Trophoblast cell (in vitro differentiated cells and primary cell): ENCODE measurements around the gene HSD17B4.

Source experiments
- DNase-seq, 2 donors: peaks; one replicate each; pipeline ENCODE4 v3.0.0-alpha.2; 2016
- H2AFZ ChIP-seq: 2 replicates; pipeline ENCODE4 v1.6.1; 2013; ENCODE audit warnings: low read length, moderate library complexity, mild to moderate bottlenecking; ENCODE audit not compliant: insufficient read depth, poor library complexity
- H2AK5ac ChIP-seq: 2 replicates; pipeline ENCODE4 v1.6.1; 2013; ENCODE audit warnings: mild to moderate bottlenecking, low read length
- H2BK120ac ChIP-seq: 2 replicates; pipeline ENCODE4 v1.6.1; 2013; ENCODE audit warnings: low read length, mild to moderate bottlenecking, moderate library complexity; ENCODE audit not compliant: insufficient read depth, poor library complexity
- H2BK12ac ChIP-seq: 2 replicates; pipeline ENCODE4 v1.6.1; 2013; ENCODE audit warnings: mild to moderate bottlenecking, low read length, moderate library complexity
- H2BK5ac ChIP-seq: 2 replicates; pipeline ENCODE4 v1.6.1; 2013; ENCODE audit warnings: low read length, low read depth, moderate library complexity, mild to moderate bottlenecking; ENCODE audit not compliant: poor library complexity
- H3K14ac ChIP-seq: 2 replicates; pipeline ENCODE4 v1.6.1; 2013; ENCODE audit warnings: mild to moderate bottlenecking, low read length
- H3K18ac ChIP-seq: 2 replicates; pipeline ENCODE4 v1.6.1; 2013; ENCODE audit warnings: mild to moderate bottlenecking, low read length
- H3K23ac ChIP-seq: 2 replicates; pipeline ENCODE4 v1.6.1; 2013; ENCODE audit warnings: low read length
- H3K27ac ChIP-seq: 2 replicates; pipeline ENCODE4 v1.5.1; 2013; ENCODE audit warnings: low read depth, mild to moderate bottlenecking, inconsistent platforms, low read length, moderate library complexity
- H3K27me3 ChIP-seq: 2 replicates; pipeline ENCODE4 v1.6.1; 2013; ENCODE audit warnings: inconsistent platforms, mild to moderate bottlenecking, low read length, moderate library complexity; ENCODE audit not compliant: insufficient read depth
- H3K36me3 ChIP-seq, 2 experiments: 1 replicate in 1 of 2; 2 replicates in 1 of 2; pipeline ENCODE4 v1.6.1; 2013; ENCODE audit warnings: low read length in 2 of 2, mild to moderate bottlenecking in 2 of 2, moderate library complexity in 1 of 2; ENCODE audit not compliant: insufficient read depth in 2 of 2, control insufficient read depth in 1 of 2
- H3K4ac ChIP-seq: 2 replicates; pipeline ENCODE4 v1.6.1; 2013; ENCODE audit warnings: low read depth, mild to moderate bottlenecking, low read length, moderate library complexity
- H3K4me1 ChIP-seq, 2 experiments: 1 replicate in 1 of 2; 2 replicates in 1 of 2; pipeline ENCODE4 v1.6.1; 2013; ENCODE audit warnings: low read length in 2 of 2, mild to moderate bottlenecking in 2 of 2, moderate library complexity in 1 of 2; ENCODE audit not compliant: insufficient read depth in 2 of 2, control insufficient read depth in 1 of 2
- H3K4me2 ChIP-seq: 2 replicates; pipeline ENCODE4 v1.6.1; 2013; ENCODE audit warnings: inconsistent platforms, mild to moderate bottlenecking, low read length, moderate library complexity
- H3K4me3 ChIP-seq: 2 replicates; pipeline ENCODE4 v1.5.1; 2013; ENCODE audit warnings: mild to moderate bottlenecking, low read depth, low read length, inconsistent platforms
- H3K79me1 ChIP-seq: one replicate; pipeline ENCODE4 v1.6.1; 2013; ENCODE audit warnings: low read length
- H3K79me2 ChIP-seq: 2 replicates; pipeline ENCODE4 v1.6.1; 2013; ENCODE audit warnings: low read length, mild to moderate bottlenecking; ENCODE audit not compliant: control insufficient read depth, insufficient read depth, poor library complexity
- H3K9ac ChIP-seq: 2 replicates; pipeline ENCODE4 v1.6.1; 2013; ENCODE audit warnings: mild to moderate bottlenecking, low read length
- H3K9me3 ChIP-seq: 2 replicates; pipeline ENCODE4 v1.6.1; 2013; ENCODE audit warnings: low read depth, mild to moderate bottlenecking, control low read depth, inconsistent platforms, low read length; ENCODE audit not compliant: insufficient read depth
- H4K12ac ChIP-seq: 2 replicates; pipeline ENCODE4 v1.6.1; 2013; ENCODE audit warnings: low read depth, mild to moderate bottlenecking, low read length, moderate library complexity
- H4K8ac ChIP-seq: 2 replicates; pipeline ENCODE4 v1.6.1; 2013; ENCODE audit warnings: low read depth, mild to moderate bottlenecking, low read length, moderate library complexity
- H4K91ac ChIP-seq: one replicate; pipeline ENCODE4 v1.6.1; 2013; ENCODE audit warnings: low read depth, mild to moderate bottlenecking, low read length, moderate library complexity
- WGBS: extraction: QIAGEN DNeasy Blood & Tissue Kit; methylation state at CpG from one replicate; pipeline ENCODE4 v1.1.7; 2013; ENCODE audit warnings: missing lambda C conversion rate; ENCODE audit not compliant: insufficient read length, insufficient coverage; ENCODE audit errors: extremely low coverage; 5-methylcytosine and 5-hydroxymethylcytosine counted together

HSD17B4 gene

DNA sequence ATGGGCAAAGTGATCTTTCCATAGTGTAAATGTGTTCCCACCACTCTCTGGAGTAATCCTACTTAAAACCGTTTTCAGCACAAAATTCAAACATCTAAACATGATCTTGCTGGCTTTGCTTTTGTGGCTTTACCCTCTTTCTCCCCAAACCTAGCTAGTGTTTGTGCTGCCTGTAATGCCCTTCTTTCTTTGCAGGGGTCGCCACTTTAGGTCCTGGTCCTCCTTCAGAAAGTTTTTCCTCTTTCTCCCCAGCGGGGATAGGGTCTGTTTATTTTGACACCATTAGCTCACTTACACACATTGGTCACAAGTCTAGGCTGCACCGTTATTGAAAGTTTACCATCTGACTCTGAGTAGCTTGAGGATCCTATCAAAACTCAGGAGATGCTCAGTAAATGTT is 736 bp upstream of the HSD17B4 start:
- H3K14ac ChIP-seq, result no peak overlapping the region
- no peak overlapping the region for H3K4me3 ChIP-seq
- peaks cover 3% of the 10 kb centered on the region for H3K79me2 ChIP-seq
- no peak overlapping the region for H3K4me2 ChIP-seq
- peaks cover 0 to 4% of the 10 kb centered on the region in 2 experiments for H3K4me1 ChIP-seq
- no peak overlapping the region for H3K18ac ChIP-seq
- no peaks in the 10 kb centered on the region for H3K27me3 ChIP-seq
- no peak overlapping the region for H4K8ac ChIP-seq
- no peak overlapping the region for H4K91ac ChIP-seq
- no peak overlapping the region for H3K23ac ChIP-seq
- no peak for DNase-seq
- H2BK12ac ChIP-seq, result no peak overlapping the region
- peaks cover 7% of the 10 kb centered on the region for H3K9me3 ChIP-seq
- WGBS, result no CpG with 5 or more reads among the region's 4 CpGs
- no peaks in the 10 kb centered on the region for H3K36me3 ChIP-seq
- H2BK120ac ChIP-seq, result no peak overlapping the region
- no peak overlapping the region for H3K27ac ChIP-seq
- no peak overlapping the region for H3K4ac ChIP-seq
- no peak overlapping the region for H4K12ac ChIP-seq
- no peak overlapping the region for H2AK5ac ChIP-seq
- H2BK5ac ChIP-seq, result no peak overlapping the region
- H2AFZ ChIP-seq, result no peak overlapping the region
- H3K9ac ChIP-seq, result no peak overlapping the region
- H3K79me1 ChIP-seq, result peaks cover 4% of the 10 kb centered on the region

GRCh38 chr5:119452060-119452372 is 281 bp upstream of the HSD17B4 start:
- H4K12ac ChIP-seq, result no peak overlapping the region
- H2BK5ac ChIP-seq, result no peak overlapping the region
- no peak overlapping the region for H4K91ac ChIP-seq
- no peak overlapping the region for H3K4ac ChIP-seq
- no peak overlapping the region for H3K9ac ChIP-seq
- peaks cover 0 to 4% of the 10 kb centered on the region in 2 experiments for H3K4me1 ChIP-seq
- peaks cover 7% of the 10 kb centered on the region for H3K9me3 ChIP-seq
- no peak overlapping the region for H2AK5ac ChIP-seq
- no peak overlapping the region for H4K8ac ChIP-seq
- H3K36me3 ChIP-seq, result no peaks in the 10 kb centered on the region
- WGBS, result no CpG with 5 or more reads among the region's 6 CpGs
- H2AFZ ChIP-seq, result peak overlapping the region; percentile 54
- no peak overlapping the region for H2BK12ac ChIP-seq
- DNase-seq, result no peak
- H3K18ac ChIP-seq, result no peak overlapping the region
- no peak overlapping the region for H3K23ac ChIP-seq
- H3K79me2 ChIP-seq, result peaks cover 3% of the 10 kb centered on the region
- no peak overlapping the region for H2BK120ac ChIP-seq
- H3K14ac ChIP-seq, result no peak overlapping the region
- H3K27me3 ChIP-seq, result no peaks in the 10 kb centered on the region
- no peak overlapping the region for H3K4me3 ChIP-seq
- H3K79me1 ChIP-seq, result peaks cover 4% of the 10 kb centered on the region
- no peak overlapping the region for H3K27ac ChIP-seq
- H3K4me2 ChIP-seq, result peak overlapping the region; percentile 90

GRCh38 chr5:119453040-119453373 is 710 bp downstream of the HSD17B4 start:
- peaks cover 0 to 4% of the 10 kb centered on the region in 2 experiments for H3K4me1 ChIP-seq
- H2BK5ac ChIP-seq, result no peak overlapping the region
- H4K12ac ChIP-seq, result no peak overlapping the region
- H3K9me3 ChIP-seq, result peaks cover 7% of the 10 kb centered on the region
- no peak overlapping the region for H2BK120ac ChIP-seq
- peaks cover 4% of the 10 kb centered on the region for H3K79me1 ChIP-seq
- no peak overlapping the region for H3K14ac ChIP-seq
- peak overlapping the region; percentile 65 for H3K27ac ChIP-seq
- H3K23ac ChIP-seq, result no peak overlapping the region
- H4K91ac ChIP-seq, result no peak overlapping the region
- H3K4ac ChIP-seq, result no peak overlapping the region
- H3K36me3 ChIP-seq, result no peaks in the 10 kb centered on the region
- peak overlapping the region; percentile 90 for H3K4me2 ChIP-seq
- no peaks in the 10 kb centered on the region for H3K27me3 ChIP-seq
- peak overlapping the region; percentile 8 for H2AFZ ChIP-seq
- no CpG with 5 or more reads among the region's 12 CpGs for WGBS
- no peak overlapping the region for H4K8ac ChIP-seq
- H3K18ac ChIP-seq, result no peak overlapping the region
- no peak overlapping the region for H2AK5ac ChIP-seq
- H3K79me2 ChIP-seq, result peaks cover 3% of the 10 kb centered on the region
- H3K9ac ChIP-seq, result peak overlapping the region; percentile 12
- H3K4me3 ChIP-seq, result peak overlapping the region; percentile 94
- no peak overlapping the region for H2BK12ac ChIP-seq
- no peak for DNase-seq

GRCh38 chr5:119454171-119454570 is 1.9 kb downstream of the HSD17B4 start:
- peaks cover 4% of the 10 kb centered on the region for H3K79me1 ChIP-seq
- H3K36me3 ChIP-seq, result no peaks in the 10 kb centered on the region
- H3K14ac ChIP-seq, result no peak overlapping the region
- H4K12ac ChIP-seq, result no peak overlapping the region
- no peak overlapping the region for H3K18ac ChIP-seq
- H3K27ac ChIP-seq, result no peak overlapping the region
- H3K4ac ChIP-seq, result no peak overlapping the region
- H4K91ac ChIP-seq, result no peak overlapping the region
- no peak overlapping the region for H3K4me3 ChIP-seq
- no peak overlapping the region for H2AK5ac ChIP-seq
- H3K9ac ChIP-seq, result no peak overlapping the region
- H2BK12ac ChIP-seq, result no peak overlapping the region
- no peak overlapping the region for H2BK120ac ChIP-seq
- no peak overlapping the region for H3K4me2 ChIP-seq
- no peak overlapping the region for H2BK5ac ChIP-seq
- DNase-seq, result no peak
- no peaks in the 10 kb centered on the region for H3K27me3 ChIP-seq
- H3K4me1 ChIP-seq, result peaks cover 0 to 4% of the 10 kb centered on the region in 2 experiments
- peaks cover 3% of the 10 kb centered on the region for H3K79me2 ChIP-seq
- H3K9me3 ChIP-seq, result peaks cover 7% of the 10 kb centered on the region
- no CpG with 5 or more reads among the region's 3 CpGs for WGBS
- H3K23ac ChIP-seq, result no peak overlapping the region
- no peak overlapping the region for H4K8ac ChIP-seq
- H2AFZ ChIP-seq, result no peak overlapping the region
